ENCODE measurements around the gene RIMS4. TPM values are rescaled to one million over a fixed set of nuclear protein-coding genes. Genes with fewer than 3 reads are reported as not detected.

Gene RIMS4
- total and polyA plus RNA-seq, 10 of the 15 experiments (the other 5 are each of a cell fraction or from before 2014, with no cell fraction given), result under 0.01 to 0.07 (median 0.05) TPM; not detected in 5

DNA sequence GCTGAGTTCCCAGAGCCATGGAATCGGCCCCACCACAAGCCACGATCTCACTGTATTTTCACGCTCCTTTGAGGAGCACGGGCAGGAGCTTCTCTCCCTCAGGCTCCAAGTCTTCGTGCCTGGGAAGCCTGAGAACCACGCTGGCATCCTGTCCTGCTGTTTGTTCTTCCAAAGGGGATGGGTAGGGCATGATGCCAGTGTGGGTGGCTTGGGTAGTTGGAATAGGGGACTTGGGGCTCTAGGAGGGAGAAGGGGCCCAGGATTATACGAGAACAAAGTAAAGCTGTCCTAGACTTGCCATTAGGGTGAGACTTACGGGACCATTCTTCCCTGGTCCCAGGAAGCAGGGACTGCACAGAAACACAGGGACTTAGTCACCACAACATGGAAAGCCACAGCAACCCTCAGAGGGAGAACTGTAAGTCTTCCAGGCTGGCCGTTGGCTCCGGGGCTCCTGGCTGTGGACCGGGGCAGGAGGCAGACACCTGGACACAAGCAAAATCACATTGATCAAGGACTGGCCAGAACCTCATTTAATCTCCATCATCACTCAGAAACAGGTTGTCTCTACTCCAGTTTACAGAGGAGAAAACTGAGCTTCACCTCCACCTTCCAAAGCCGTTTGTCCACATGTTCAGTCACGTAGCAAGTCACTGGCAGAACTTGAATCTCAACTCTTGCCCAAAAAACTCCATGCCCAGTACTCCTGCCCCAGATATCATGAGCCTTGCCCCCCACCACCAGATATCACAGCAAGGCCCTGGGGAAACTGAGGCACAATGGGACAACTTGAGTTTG is 93.8 kb downstream of the RIMS4 start (continued):
- TF ChIP-seq, protein P1, sequence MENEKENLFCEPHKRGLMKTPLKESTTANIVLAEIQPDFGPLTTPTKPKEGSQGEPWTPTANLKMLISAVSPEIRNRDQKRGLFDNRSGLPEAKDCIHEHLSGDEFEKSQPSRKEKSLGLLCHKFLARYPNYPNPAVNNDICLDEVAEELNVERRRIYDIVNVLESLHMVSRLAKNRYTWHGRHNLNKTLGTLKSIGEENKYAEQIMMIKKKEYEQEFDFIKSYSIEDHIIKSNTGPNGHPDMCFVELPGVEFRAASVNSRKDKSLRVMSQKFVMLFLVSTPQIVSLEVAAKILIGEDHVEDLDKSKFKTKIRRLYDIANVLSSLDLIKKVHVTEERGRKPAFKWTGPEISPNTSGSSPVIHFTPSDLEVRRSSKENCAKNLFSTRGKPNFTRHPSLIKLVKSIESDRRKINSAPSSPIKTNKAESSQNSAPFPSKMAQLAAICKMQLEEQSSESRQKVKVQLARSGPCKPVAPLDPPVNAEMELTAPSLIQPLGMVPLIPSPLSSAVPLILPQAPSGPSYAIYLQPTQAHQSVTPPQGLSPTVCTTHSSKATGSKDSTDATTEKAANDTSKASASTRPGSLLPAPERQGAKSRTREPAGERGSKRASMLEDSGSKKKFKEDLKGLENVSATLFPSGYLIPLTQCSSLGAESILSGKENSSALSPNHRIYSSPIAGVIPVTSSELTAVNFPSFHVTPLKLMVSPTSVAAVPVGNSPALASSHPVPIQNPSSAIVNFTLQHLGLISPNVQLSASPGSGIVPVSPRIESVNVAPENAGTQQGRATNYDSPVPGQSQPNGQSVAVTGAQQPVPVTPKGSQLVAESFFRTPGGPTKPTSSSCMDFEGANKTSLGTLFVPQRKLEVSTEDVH (IDR thresholded peaks at IDR 0.05; ENCODE audit: low read depth, partially characterized antibody), result no peak
- no peak for TF ChIP-seq NBN (IDR thresholded peaks at IDR 0.05)
- no peak for TF ChIP-seq MXI1 (IDR thresholded peaks at IDR 0.05; ENCODE audit: low read depth, low read length)
- TF ChIP-seq, protein P2, sequence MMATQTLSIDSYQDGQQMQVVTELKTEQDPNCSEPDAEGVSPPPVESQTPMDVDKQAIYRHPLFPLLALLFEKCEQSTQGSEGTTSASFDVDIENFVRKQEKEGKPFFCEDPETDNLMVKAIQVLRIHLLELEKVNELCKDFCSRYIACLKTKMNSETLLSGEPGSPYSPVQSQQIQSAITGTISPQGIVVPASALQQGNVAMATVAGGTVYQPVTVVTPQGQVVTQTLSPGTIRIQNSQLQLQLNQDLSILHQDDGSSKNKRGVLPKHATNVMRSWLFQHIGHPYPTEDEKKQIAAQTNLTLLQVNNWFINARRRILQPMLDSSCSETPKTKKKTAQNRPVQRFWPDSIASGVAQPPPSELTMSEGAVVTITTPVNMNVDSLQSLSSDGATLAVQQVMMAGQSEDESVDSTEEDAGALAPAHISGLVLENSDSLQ (IDR thresholded peaks at IDR 0.05), result no peak
- TF ChIP-seq, protein P3, sequence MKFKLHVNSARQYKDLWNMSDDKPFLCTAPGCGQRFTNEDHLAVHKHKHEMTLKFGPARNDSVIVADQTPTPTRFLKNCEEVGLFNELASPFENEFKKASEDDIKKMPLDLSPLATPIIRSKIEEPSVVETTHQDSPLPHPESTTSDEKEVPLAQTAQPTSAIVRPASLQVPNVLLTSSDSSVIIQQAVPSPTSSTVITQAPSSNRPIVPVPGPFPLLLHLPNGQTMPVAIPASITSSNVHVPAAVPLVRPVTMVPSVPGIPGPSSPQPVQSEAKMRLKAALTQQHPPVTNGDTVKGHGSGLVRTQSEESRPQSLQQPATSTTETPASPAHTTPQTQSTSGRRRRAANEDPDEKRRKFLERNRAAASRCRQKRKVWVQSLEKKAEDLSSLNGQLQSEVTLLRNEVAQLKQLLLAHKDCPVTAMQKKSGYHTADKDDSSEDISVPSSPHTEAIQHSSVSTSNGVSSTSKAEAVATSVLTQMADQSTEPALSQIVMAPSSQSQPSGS (IDR thresholded peaks at IDR 0.05; ENCODE audit: low read length), result no peak
